Neural progenitor cell (in vitro differentiated cells): ENCODE results near the gene GPR150.

ENCODE experiments used
- EZH2 ChIP-seq: fragments of 200-600 bp; sonication (generic); IDR thresholded peaks from 2 replicates; pipeline ENCODE4 v1.6.1; 2017; ENCODE audit warnings: antibody characterized with exemption, mild to moderate bottlenecking, moderate library complexity
- TF ChIP-seq, protein P1 (sequence below): fragments of 200-600 bp; sonication (generic); IDR thresholded peaks from 2 replicates; pipeline ENCODE4 v1.5.1; 2017; ENCODE audit warnings: antibody characterized with exemption, mild to moderate bottlenecking

DNA sequence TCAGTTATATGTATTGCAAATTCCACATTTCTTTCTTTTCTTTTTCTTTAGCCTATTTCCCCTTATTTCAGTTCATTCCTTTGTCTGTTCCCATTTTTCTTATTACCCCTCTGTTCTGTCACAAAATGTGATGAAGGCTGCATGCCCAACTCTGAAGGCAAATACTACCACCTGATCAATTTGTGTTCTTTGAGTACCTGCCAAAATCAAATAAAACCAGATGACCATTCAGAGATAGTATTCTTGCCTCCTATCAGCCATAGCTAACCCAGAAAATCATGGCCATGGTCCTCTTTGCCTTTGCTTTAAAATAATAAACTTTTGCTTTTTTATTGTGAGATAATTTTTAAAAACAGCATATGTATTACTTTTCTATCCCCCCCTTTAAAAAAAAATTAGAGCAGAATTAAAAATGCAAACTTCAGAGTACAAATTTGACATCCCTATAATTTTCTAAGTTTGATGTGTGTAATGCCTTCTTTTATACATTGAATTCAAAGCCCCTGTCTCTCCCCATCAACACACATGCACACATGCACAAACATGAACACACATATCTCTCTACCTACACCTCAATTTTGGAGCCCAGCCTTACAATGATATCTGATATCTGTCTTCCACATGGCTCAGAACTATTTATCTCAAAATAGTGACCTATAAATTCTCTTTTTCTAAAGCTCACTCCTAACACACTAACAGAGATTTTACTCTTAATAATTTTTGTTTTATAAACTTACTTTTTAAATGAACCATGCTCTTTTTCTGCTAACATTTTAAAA, 30.1 kb downstream of the GPR150 start:
- TF ChIP-seq, protein P1, sequence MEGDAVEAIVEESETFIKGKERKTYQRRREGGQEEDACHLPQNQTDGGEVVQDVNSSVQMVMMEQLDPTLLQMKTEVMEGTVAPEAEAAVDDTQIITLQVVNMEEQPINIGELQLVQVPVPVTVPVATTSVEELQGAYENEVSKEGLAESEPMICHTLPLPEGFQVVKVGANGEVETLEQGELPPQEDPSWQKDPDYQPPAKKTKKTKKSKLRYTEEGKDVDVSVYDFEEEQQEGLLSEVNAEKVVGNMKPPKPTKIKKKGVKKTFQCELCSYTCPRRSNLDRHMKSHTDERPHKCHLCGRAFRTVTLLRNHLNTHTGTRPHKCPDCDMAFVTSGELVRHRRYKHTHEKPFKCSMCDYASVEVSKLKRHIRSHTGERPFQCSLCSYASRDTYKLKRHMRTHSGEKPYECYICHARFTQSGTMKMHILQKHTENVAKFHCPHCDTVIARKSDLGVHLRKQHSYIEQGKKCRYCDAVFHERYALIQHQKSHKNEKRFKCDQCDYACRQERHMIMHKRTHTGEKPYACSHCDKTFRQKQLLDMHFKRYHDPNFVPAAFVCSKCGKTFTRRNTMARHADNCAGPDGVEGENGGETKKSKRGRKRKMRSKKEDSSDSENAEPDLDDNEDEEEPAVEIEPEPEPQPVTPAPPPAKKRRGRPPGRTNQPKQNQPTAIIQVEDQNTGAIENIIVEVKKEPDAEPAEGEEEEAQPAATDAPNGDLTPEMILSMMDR, result no peak
- no peak for TF ChIP-seq EZH2
